CD4-positive, alpha-beta T cell treated with Interleukin-17A for 4 hours (primary cell): ENCODE data around the gene SCEL.

Experiments used
- DNase-seq: peaks from one replicate; pipeline ENCODE4 v3.0.0-alpha.2; 2020; ENCODE audit warnings: mixed read lengths

SCEL gene

DNA sequence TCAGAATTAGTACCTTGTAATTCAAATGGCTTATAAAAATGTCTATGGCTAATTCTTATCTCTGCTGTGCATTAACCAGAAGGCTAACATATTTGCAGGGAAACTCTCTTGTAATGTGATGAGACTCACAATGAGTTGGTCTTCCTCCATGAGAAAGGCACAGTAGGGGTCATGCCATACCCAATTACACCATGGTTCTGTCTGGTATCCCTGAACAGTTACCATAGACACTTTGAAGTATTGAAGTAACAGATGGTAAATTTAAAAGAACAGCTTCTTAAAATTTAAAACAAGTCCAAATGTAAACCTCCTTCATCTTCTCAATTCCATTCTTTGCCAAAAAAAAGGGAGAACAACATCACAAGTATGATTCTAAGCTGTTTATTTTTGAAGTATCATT, 139.3 kb downstream of the SCEL start:
- DNase-seq: no peak

- no peak for DNase-seq
Observed at GRCh38 chr13:77678691-77679235, 143.3 kb downstream of the SCEL start.

- DNase-seq: no peak
Observed at GRCh38 chr13:77687799-77688198, 152.3 kb downstream of the SCEL start.

- no peak for DNase-seq
Observed at GRCh38 chr13:77691871-77692270, 156.4 kb downstream of the SCEL start.

- DNase-seq: no peak
Observed at GRCh38 chr13:77692746-77693448, 157.4 kb downstream of the SCEL start.

DNA sequence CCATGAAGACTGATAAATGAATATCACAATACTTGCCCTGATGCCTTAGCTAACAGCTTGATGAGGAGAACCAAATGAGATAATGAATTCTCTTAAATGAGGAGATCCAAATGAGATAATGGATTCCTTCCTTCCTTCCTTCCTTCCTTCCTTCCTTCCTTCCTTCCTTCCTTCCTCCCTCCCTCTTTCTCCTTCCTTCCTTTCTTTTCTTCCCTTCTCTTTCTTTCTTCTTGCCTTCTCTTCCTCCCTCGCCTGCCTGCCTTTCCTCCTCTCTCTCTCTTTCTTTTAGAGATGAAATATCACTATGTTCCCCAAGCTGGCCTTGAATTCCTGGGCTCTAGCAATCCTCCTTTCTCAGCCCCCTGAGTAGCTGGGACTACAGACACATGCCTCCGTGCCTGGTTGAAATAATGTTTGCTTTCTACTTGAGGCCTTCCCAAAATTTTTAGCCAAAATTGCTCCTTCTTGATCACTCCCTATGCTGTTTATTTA, 158.0 kb downstream of the SCEL start:
- no peak for DNase-seq
